ES-I3 (cell line): ENCODE data around the gene TBRG4.

Experiments used
- H3K36me3 ChIP-seq: 2 replicates; pipeline ENCODE4 v1.6.1; 2013; ENCODE audit warnings: mild to moderate bottlenecking, low read length, control low read depth, moderate library complexity; ENCODE audit not compliant: insufficient read depth
- H3K4me1 ChIP-seq: 2 replicates; pipeline ENCODE4 v1.6.1; 2013; ENCODE audit warnings: mild to moderate bottlenecking, control low read depth, low read length; ENCODE audit not compliant: insufficient read depth
- H3K9ac ChIP-seq: 2 replicates; pipeline ENCODE4 v1.6.1; 2013; ENCODE audit warnings: low read depth, mild to moderate bottlenecking, low read length, moderate library complexity
- H3K9me3 ChIP-seq: 2 replicates; pipeline ENCODE4 v1.6.1; 2013; ENCODE audit warnings: mild to moderate bottlenecking, low read length, moderate library complexity; ENCODE audit not compliant: control insufficient read depth, insufficient read depth

The TBRG4 gene

DNA sequence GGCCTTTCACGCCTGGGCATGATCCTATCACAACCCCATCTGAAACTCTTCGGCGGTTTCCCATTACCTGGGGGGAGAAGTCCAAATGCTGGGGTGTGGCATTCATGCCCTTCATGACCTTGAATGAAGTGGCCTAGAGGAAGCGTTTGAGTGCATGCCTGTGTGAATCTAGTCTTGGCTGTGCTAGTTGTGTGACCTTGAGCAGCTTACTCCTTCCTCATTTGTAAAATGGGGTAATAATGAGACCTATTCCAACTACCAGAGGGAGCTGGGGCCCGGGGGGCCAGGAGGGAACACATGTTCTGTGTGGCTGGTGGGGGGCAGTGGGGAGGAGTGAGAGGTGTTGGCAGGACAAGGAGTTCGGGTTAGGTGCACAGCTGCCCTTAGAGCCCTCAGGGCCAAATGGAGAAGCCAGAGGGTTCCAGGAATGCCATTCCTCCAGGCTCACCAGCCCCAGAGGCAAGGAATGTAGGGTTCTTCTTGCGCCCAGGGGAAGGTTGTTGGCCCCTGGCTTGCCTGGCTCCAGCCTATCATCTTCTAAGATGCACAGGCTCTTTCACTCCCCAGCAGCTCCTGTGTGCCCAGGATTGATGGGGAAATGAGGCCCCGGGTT lies 21.3 kb upstream of the TBRG4 start:
- peaks cover 3% of the 10 kb centered on the region for H3K4me1 ChIP-seq
- H3K9ac ChIP-seq = no peak overlapping the region
- H3K9me3 ChIP-seq = no peaks in the 10 kb centered on the region
- H3K36me3 ChIP-seq = no peaks in the 10 kb centered on the region; the same call in 1 of the 2 replicates

DNA sequence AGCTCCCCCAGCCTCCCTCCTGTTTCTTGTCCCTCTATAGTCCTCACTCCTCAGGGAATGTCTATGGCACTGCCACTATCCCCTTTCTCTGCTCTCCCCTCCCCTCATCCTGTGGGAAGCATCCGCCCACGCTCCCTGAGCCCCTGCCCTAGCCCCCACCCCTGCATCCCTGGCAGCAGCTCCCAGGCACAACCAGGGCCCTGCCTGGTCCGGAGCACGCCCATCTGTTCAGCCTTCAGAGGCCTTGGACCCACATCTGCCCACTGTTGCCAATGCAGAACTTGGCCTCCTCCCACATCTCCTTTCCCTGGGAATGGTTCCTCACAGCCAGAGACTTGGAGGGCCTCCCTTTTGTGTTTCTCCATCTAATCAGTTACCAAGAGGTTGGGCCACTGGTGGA lies 20.4 kb upstream of the TBRG4 start:
- peaks cover 3% of the 10 kb centered on the region for H3K4me1 ChIP-seq
- H3K9ac ChIP-seq = no peak overlapping the region
- no peaks in the 10 kb centered on the region for H3K9me3 ChIP-seq
- no peaks in the 10 kb centered on the region; the same call in 1 of the 2 replicates for H3K36me3 ChIP-seq

DNA sequence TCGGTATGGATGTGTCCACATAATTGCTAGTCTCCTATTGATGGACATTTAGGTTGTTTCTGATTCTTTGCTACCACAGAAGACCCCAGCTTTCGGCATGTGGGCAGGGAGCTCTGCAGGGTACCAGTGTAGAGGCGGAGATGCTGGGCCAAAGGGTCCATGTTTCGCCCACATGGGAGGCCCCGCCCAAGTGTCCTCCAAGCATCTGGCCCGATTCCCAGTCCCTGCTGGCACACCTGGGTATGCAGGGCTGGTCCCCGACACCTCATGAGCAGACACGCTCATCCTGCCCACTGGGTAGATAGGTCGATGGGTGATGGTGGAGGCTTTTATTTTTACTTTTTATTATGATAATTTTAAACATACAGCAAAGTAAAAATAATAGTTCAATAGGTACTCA lies 19.4 kb upstream of the TBRG4 start:
- no peaks in the 10 kb centered on the region for H3K36me3 ChIP-seq
- no peaks in the 10 kb centered on the region for H3K9me3 ChIP-seq
- peaks cover 3% of the 10 kb centered on the region for H3K4me1 ChIP-seq
- H3K9ac ChIP-seq = no peak overlapping the region

DNA sequence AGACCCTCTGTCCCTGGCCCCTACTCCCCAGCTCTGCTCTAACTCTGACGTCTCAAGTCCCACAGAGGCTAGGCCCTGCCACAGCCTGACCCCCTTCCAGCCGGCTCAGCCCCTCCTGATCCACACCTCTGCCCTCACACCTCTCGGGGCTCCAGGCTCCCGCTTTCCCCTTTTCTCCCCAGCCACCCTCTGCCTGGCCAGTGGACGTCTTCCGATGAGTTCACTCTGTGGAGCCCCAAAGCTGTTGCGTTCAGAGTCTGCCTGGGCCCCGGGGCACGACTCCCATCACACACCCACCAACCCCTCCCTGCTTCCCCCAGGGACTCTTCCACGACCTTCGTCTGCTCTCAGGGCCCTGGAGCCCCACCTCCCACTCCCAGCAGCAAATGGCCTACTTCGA lies 18.4 kb upstream of the TBRG4 start:
- Histone ChIP-seq H3K36me3 (no peaks in the 10 kb centered on the region), H3K9ac (no peak overlapping the region), H3K4me1 (no peaks in the 10 kb centered on the region), H3K9me3 (no peaks in the 10 kb centered on the region)

DNA sequence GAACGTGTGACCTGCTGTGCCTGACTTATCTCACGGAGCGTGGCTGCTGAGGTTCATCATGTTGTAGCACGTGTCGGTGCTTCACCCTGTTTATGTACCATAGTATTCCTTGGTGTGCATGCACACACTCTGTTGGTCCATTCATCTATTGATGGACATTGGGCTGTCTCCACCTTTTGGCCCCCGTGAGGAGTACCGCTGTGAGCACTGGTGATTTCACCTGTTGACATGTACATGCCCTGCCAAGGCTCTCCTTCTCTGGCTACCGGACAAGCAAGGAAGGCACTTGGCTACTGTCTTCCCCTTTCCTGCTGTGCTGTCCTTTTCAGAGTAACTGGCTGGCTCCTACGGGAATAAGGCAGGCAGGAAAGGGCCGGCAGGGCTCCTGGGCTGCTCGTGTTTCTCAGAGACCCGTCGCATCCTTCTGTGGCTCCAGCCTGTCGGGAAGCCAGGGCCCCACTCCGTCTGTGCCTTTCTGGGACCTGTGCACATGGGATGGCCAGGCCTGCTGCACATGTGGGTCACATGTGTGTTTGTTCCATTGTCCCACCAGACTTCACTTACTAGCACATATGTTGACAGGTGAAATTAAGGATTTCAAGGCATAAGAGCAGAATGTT lies 17.8 kb upstream of the TBRG4 start:
- Histone ChIP-seq H3K4me1 (no peaks in the 10 kb centered on the region; the same call in 1 of the 2 replicates), H3K9me3 (no peaks in the 10 kb centered on the region), H3K36me3 (no peaks in the 10 kb centered on the region), H3K9ac (no peak overlapping the region)

DNA sequence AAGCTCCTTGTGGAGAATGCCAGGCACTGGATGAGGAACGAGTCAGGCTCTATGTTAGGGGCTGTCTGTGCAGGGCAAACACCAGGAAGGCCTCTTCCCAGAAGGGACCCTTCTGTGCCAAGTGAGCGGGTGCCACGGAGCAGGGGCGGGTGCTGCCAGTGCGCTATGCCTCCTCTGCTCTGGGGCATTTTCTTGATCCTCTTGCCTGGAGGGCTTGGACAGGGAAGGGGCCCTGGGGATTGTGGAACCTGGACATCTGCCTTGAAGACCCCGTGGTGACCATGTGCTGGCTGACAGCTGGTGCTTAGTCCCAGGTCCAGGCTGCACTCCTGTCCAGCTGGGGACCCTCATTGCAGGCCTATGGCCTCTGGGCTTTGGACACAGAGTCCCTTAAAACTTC lies 15.4 kb upstream of the TBRG4 start:
- H3K4me1 ChIP-seq = peaks cover 7% of the 10 kb centered on the region; the same call in 1 of the 2 replicates
- no peaks in the 10 kb centered on the region for H3K36me3 ChIP-seq
- H3K9ac ChIP-seq = no peak overlapping the region
- no peaks in the 10 kb centered on the region for H3K9me3 ChIP-seq

DNA sequence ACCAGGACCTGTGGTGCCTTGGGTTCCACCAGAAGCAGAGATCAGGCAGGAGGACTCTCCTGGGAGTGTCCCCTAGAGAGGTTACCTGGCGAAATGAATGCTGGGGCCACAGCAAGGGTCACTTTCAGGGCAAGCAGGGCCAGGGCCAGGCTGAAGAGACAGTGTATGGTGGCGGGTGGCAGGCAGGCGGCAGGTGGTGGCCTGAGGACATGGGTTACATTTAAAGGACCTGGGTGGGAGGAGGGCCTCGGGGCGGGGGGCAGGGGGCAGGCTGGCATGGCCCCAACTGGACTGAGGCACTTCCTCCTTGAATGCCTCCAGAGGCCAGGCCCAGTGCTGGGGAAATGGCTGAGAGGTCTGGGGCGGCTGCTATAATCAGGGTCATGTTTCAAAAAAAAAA lies 14.7 kb upstream of the TBRG4 start:
- Histone ChIP-seq H3K4me1 (peaks cover 7% of the 10 kb centered on the region; the same call in 1 of the 2 replicates), H3K9me3 (no peaks in the 10 kb centered on the region), H3K9ac (no peak overlapping the region), H3K36me3 (no peaks in the 10 kb centered on the region)

DNA sequence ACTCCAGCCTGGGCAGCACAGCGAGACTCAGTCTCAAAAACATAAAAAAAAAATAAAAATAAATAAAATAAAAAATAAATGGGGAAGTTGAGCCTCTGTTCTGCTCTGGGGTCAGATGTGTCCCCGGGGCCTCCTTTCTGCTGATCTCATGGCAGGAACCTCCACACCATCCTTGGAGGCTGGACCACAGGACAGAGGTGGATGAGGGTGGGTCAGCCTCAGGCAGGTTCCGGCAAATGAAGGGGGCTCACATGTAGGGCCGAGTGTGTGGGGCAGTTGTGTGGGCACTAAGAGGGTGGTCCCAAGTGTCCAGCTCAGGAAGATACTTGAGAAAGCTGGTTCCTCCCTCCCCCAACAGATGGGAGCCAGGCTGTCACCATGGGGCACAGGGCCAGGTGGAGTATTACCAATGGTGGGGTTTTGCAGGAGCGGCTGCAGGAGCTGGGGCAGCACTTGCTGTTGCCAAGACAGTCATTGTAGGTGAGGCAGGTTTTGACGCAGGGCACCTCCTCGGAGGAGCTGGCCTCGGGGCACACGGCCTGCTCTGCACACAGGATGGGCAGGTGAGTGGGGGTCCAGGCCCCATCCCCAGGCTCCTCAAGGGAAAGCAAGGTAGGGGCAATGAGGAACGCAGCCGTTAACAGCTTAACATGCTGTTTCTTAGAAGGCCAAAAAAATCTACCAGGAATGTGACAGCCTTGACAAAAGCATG lies 13.9 kb upstream of the TBRG4 start:
- H3K9me3 ChIP-seq = no peaks in the 10 kb centered on the region
- H3K9ac ChIP-seq = no peak overlapping the region

DNA sequence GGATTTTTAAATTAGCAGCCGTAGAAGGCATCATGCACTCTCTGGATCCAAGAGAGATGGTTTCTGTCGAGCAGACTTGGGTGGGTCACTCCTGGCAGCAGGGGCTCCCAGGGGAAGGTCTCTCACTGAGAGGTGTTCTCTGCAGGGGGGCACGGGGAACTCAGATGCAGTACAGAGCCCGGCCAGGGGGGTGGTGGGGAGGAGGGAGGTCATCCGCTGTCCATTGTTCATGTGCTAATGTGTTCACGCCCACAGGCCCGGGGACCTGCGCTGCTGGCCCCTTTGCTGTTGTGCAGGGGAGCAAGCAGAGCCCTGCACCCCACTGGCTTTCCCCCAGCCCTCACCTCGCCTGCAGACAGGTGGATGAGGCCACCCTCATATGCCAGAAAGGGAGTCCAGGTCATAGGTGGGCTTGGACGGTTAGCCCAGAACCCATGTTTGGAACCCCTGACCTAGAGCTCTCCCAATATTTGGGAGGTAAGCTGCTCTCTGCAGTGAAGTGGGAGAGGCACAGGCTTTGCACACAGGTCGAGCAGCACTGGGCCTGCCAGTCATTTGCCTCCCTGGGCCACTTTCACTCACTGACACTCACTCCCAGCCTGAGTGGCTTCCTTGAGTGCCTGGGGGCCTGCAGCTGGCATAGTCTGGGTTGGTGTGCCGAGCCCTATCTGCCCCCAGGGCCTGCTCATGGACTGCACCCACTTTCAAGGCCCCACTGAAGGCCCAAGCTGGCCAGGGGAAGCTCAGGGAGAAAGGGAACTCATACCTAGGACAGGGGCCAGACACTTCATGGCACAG lies 12.6 kb upstream of the TBRG4 start:
- H3K9me3 ChIP-seq = no peaks in the 10 kb centered on the region
- peaks cover 7% of the 10 kb centered on the region; the same call in 1 of the 2 replicates for H3K4me1 ChIP-seq
- no peaks in the 10 kb centered on the region for H3K36me3 ChIP-seq
- H3K9ac ChIP-seq = no peak overlapping the region

More for the DNA sequence above, 13.9 kb upstream of the TBRG4 start:
- no peaks in the 10 kb centered on the region for H3K36me3 ChIP-seq
- H3K4me1 ChIP-seq = peaks cover 7% of the 10 kb centered on the region; the same call in 1 of the 2 replicates

DNA sequence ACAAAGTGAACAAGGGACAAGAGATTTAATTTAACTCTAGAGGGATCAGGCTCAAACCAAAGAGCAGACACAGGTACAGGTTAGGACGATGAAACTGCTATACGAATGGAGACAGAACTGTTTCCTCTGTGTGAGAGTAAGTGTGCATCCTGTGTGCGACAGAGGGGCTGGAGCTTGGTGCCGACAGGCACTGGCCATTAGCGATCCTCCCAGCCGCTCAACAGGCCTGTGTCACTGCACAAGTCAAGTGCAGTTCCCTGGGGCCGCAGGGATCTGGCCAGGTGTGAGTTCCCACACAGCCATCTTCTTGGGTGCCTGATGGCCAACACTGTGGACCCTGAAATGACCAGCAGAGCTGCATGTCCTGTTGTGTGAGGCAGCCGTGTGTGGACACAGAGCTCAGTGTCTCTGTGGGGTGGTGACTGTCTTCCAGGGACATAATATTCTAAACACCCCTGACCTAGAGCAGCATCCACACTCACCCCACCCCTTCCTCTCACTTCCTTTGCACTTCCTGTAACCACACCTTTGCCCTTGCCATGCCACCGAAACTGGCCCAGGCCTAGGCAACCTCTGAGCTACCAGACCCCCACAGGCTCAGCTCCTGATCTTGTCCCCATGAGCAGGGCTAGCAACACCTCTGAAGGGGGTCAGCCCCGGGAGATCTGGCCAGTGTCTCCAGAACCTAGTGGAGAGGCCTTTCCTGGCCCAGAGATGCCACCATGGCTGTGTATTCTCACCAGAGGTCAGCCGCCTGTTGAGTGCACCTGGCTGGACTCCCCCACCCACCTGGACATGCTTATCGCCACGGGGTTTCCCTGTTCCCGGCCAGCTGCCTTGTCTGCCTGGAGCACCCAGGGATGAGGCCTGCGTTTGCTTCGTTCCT lies 11.7 kb upstream of the TBRG4 start:
- Histone ChIP-seq H3K9ac (no peak overlapping the region), H3K36me3 (no peaks in the 10 kb centered on the region), H3K9me3 (no peaks in the 10 kb centered on the region), H3K4me1 (peaks cover 7% of the 10 kb centered on the region; the same call in 1 of the 2 replicates)

DNA sequence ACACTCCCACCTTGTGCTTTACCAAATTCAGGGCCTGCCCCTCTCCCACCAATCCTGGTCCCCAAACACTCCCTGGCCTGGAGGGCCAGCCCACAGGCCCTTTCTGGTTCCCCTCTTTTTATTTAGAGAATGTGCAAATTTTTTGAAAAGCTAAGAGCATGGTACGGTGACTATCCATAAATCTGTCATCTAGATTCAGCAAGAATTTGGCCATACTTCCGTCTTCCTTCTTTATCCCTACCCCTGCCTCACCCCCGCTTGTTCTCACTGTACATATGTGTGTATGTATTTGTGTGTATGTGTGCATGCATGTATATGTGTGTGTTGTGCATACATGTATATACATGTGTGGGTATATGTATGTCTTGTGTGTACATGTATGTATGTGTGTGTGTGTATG lies 8.1 kb upstream of the TBRG4 start:
- Histone ChIP-seq H3K36me3 (no peaks in the 10 kb centered on the region), H3K9ac (no peak overlapping the region), H3K9me3 (no peaks in the 10 kb centered on the region), H3K4me1 (peaks cover 7% of the 10 kb centered on the region; the same call in 1 of the 2 replicates)

DNA sequence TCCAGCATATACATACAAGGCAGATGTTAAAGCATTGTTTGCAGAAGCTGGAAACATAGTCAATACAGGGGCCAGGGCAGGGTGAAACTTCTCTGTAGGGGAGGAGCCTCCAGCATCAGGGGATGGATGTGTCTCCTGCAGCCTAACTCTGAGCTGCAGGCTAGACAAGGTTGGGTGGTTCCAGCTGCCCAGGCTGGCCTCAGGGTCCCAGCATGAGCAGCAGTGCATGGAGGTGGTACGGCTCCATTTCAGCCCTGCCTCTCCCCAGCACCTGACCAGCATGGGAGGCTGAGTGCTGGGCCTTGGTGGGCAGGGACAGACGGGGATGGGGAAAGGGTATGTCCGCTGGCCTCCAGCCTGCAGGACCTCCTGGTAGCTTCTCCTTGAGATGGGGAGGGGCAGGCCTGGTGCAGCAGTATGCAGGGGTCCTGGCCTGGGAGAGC lies 7.4 kb upstream of the TBRG4 start:
- Histone ChIP-seq H3K4me1 (peaks cover 7% of the 10 kb centered on the region; the same call in 1 of the 2 replicates), H3K9me3 (no peaks in the 10 kb centered on the region), H3K36me3 (no peaks in the 10 kb centered on the region), H3K9ac (no peak overlapping the region)

DNA sequence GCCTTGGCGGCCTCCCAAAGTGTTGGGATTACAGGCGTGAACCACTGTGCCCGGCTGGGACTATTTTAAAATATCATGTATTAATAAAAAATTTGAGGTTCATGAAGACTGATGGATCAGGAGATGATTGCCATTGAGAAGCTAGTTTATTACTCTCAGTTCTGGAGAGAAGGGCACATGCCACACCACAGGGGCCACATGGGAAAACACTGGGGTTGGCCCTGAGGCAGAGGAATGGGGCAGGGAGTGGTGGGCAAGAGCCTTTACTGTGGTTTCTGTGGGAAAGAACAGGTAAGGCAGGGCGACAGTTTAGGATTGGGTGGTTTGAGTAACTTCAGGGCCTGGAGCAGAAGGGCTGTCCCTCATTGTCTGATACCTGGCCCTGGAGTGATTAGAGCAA lies 6.8 kb upstream of the TBRG4 start:
- no peaks in the 10 kb centered on the region for H3K36me3 ChIP-seq
- no peak overlapping the region for H3K9ac ChIP-seq
- peaks cover 2% of the 10 kb centered on the region; the same call in 1 of the 2 replicates for H3K4me1 ChIP-seq
- no peaks in the 10 kb centered on the region for H3K9me3 ChIP-seq
